NCI-H1417 (cell line): Measurements from ENCODE around the gene C4orf50.
A peak's percentile ranks its signal among the peaks of the same experiment; 100 is the strongest.

Source experiments
- DNase-seq, 3 experiments: peaks; one replicate each; lab custom pipeline; 2025; lab: John Stamatoyannopoulos, UW

Gene C4orf50

GRCh38 chr4:5890063-5890727, 128.0 kb downstream of the C4orf50 start:
- peak; percentile 92 to 95 (median 94) for DNase-seq

GRCh38 chr4:5889002-5889696, 129.1 kb downstream of the C4orf50 start:
- peak in 1 of 3 experiments; percentile 39 for DNase-seq

- peak; percentile 74 to 86 (median 82) for DNase-seq
These were observed 129.8 kb downstream of the C4orf50 start for GRCh38 chr4:5888222-5889001.

- peak; percentile 75 to 84 (median 78) for DNase-seq
These were observed 130.6 kb downstream of the C4orf50 start for GRCh38 chr4:5887361-5888221.

- DNase-seq = no peak
These were observed 131.2 kb downstream of the C4orf50 start for GRCh38 chr4:5887011-5887360.

- peak in 1 of 3 experiments; percentile 92 for DNase-seq
These were observed 132.5 kb downstream of the C4orf50 start for GRCh38 chr4:5885733-5886132.

- DNase-seq = peak in 2 of 3 experiments; percentile 34 to 93
These were observed 133.4 kb downstream of the C4orf50 start for GRCh38 chr4:5884796-5885195.

- no peak for DNase-seq
These were observed 134.3 kb downstream of the C4orf50 start for GRCh38 chr4:5883916-5884315.

- no peak for DNase-seq
These were observed 135.3 kb downstream of the C4orf50 start for GRCh38 chr4:5882947-5883346.

- DNase-seq = no peak
These were observed 136.9 kb downstream of the C4orf50 start for GRCh38 chr4:5881340-5881739.

GRCh38 chr4:5878359-5878758, 139.9 kb downstream of the C4orf50 start:
- DNase-seq = peak; percentile 12 to 77 (median 35)

- no peak for DNase-seq
These were observed 140.8 kb downstream of the C4orf50 start for GRCh38 chr4:5877392-5877791.

- DNase-seq = peak in 2 of 3 experiments; percentile 11 to 34
These were observed 143.3 kb downstream of the C4orf50 start for GRCh38 chr4:5874811-5875449.

GRCh38 chr4:5870701-5871100, 147.5 kb downstream of the C4orf50 start:
- DNase-seq = no peak

GRCh38 chr4:5869966-5870619, 148.1 kb downstream of the C4orf50 start:
- no peak for DNase-seq

GRCh38 chr4:5867866-5868265, 150.4 kb downstream of the C4orf50 start:
- DNase-seq = no peak

GRCh38 chr4:5866841-5867813, 151.1 kb downstream of the C4orf50 start:
- no peak for DNase-seq

GRCh38 chr4:5865896-5866599, 152.2 kb downstream of the C4orf50 start:
- DNase-seq = no peak
